Measurements from ENCODE around the gene COX20.

The COX20 gene

DNA sequence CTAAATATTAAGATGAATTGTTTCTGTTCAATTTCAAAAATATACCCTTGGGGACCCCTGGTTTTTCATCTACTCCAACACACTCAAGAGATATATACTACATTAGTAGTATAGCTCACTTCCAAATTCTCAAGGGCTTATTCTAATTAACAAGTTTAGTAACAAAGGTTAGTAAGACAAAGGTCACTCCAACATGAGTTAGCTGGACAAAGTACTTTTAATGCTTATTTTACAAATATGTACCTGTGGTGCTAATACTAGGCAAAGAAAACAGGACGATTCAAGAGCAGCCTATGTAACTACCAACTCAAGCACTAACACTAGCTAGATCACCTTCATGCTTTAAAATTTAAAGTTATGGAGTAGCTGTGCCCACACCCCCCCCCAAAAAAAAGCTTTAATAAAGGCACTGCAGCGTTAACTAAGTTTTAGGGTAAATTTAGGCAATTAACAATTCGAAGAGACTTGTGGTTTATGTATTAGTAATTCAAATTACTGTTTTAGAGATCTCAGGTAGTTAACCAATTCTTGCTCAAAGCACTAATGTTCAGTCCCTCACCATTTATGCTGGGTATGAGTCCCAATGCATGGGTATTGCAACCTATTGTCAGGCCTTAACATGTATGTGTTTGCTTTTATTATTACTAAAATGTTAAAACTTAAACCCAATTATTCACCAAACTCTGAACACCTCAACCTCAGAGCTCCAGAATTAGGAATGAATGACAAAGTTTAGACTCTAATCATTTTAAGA is 14.8 kb downstream of the COX20 start:
- TF ChIP-seq, protein P1, sequence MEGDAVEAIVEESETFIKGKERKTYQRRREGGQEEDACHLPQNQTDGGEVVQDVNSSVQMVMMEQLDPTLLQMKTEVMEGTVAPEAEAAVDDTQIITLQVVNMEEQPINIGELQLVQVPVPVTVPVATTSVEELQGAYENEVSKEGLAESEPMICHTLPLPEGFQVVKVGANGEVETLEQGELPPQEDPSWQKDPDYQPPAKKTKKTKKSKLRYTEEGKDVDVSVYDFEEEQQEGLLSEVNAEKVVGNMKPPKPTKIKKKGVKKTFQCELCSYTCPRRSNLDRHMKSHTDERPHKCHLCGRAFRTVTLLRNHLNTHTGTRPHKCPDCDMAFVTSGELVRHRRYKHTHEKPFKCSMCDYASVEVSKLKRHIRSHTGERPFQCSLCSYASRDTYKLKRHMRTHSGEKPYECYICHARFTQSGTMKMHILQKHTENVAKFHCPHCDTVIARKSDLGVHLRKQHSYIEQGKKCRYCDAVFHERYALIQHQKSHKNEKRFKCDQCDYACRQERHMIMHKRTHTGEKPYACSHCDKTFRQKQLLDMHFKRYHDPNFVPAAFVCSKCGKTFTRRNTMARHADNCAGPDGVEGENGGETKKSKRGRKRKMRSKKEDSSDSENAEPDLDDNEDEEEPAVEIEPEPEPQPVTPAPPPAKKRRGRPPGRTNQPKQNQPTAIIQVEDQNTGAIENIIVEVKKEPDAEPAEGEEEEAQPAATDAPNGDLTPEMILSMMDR (IDR thresholded peaks at IDR 0.05; ENCODE audit: control extremely low read depth, extremely low read depth, low read depth, missing control alignments), result no peak
- CTCF ChIA-PET, result interaction anchor here (1.4 to 18.3 kb wide), 4 partner anchors 8 to 192 kb away, joined by 6 to 204 read pairs (median 14); partner anchors contain the start of gene COX20
- no peak for DNase-seq (ENCODE audit: extremely low spot score)
- POLR2A ChIA-PET, result interaction anchor here (0.6 to 1.1 kb wide), 3 partner anchors 13 to 1933 kb away, joined by 3 read pairs; no protein-coding TSS in a partner anchor

DNA sequence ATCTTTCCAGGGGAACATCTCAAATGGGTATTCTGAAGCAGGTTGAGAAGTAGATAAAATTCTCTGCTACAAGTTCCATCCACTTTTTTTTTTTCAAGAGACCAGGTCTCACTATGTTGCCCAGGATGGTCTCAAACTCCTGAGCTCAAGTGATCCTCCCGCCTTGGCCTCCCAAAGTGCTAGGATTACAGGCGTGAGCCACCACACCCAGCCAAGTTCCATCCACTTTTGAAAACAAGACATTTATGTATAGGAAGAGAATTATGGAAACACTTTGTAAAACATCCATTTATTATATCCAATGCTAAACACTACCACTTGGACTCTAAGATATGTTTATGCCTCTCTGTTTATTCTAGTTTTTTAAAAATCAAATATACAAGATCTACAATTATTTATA is 15.4 kb downstream of the COX20 start:
- TF ChIP-seq, protein P1 (IDR thresholded peaks at IDR 0.05; ENCODE audit: control extremely low read depth, extremely low read depth, low read depth, missing control alignments), result no peak
- CTCF ChIA-PET, result interaction anchor here (1.4 to 18.3 kb wide), 4 partner anchors 8 to 192 kb away, joined by 6 to 204 read pairs (median 14); partner anchors contain the start of gene COX20
- DNase-seq (ENCODE audit: extremely low spot score), result no peak
- POLR2A ChIA-PET, result interaction anchor here (0.7 to 1.1 kb wide), 2 partner anchors 12 to 160 kb away, joined by 3 read pairs; no protein-coding TSS in a partner anchor

- TF ChIP-seq, protein P1 (IDR thresholded peaks at IDR 0.05; ENCODE audit: control extremely low read depth, extremely low read depth, low read depth, missing control alignments), result no peak
- ChIA-PET CTCF (interaction anchor here (2.4 to 18.3 kb wide), 3 partner anchors 10 to 191 kb away, joined by 9 to 204 read pairs (median 19); partner anchors contain the start of gene COX20), POLR2A (no interaction called here)
- no peak for DNase-seq (ENCODE audit: extremely low spot score)
Observed at GRCh38 chr1:244851546-244852231, 16.2 kb downstream of the COX20 start.

DNA sequence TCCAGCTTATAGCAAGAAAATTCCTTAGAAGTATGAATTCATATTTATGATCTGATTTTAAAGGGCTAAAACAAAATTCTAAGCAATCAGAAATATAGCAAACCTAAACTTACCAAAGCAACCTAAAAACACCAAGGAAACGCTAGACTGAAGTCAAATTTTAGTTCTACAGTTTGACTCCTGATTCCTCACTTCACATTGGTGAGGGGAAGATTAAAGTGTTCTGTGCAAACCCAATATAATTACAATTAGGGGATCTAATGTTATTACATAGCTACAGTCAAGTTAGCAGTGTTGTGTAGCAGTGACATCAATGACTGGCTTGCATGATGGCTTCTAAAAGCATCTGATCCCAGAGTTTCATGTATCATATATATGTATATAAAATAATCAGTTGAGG is 17.2 kb downstream of the COX20 start:
- POLR2A ChIA-PET, result no interaction called here
- no peak for DNase-seq (ENCODE audit: extremely low spot score)
- TF ChIP-seq, protein P1 (IDR thresholded peaks at IDR 0.05; ENCODE audit: control extremely low read depth, extremely low read depth, low read depth, missing control alignments), result no peak
- CTCF ChIA-PET, result interaction anchor here (1.1 to 18.3 kb wide), 2 partner anchors 9 to 12 kb away, joined by 5 to 204 read pairs; partner anchors contain the start of gene COX20

DNA sequence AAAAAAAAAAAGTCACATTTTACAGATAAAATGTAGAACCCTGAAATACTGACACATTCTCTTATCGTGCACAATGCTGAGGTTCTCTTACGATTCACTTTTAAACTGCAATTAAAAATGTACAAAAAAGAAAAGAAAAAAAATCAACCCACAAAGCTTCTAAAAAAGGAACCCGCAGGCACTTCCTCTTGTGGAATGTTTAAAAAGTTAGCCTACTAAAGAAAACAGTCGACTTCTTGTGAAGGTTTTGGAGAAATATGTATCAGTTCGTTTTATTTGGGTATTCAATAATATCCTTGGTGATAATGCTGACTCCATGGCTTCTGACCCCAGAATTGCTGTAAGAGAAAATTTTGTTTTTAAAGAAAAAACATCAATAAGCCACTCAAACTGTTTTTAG is 18.7 kb downstream of the COX20 start:
- ChIA-PET CTCF (interaction anchor here (1.9 to 18.3 kb wide), 2 partner anchors 10 to 14 kb away, joined by 5 to 204 read pairs; partner anchors contain the start of gene COX20), POLR2A (no interaction called here)
- no peak for DNase-seq (ENCODE audit: extremely low spot score)
- TF ChIP-seq, protein P1 (IDR thresholded peaks at IDR 0.05; ENCODE audit: control extremely low read depth, extremely low read depth, low read depth, missing control alignments), result no peak

DNA sequence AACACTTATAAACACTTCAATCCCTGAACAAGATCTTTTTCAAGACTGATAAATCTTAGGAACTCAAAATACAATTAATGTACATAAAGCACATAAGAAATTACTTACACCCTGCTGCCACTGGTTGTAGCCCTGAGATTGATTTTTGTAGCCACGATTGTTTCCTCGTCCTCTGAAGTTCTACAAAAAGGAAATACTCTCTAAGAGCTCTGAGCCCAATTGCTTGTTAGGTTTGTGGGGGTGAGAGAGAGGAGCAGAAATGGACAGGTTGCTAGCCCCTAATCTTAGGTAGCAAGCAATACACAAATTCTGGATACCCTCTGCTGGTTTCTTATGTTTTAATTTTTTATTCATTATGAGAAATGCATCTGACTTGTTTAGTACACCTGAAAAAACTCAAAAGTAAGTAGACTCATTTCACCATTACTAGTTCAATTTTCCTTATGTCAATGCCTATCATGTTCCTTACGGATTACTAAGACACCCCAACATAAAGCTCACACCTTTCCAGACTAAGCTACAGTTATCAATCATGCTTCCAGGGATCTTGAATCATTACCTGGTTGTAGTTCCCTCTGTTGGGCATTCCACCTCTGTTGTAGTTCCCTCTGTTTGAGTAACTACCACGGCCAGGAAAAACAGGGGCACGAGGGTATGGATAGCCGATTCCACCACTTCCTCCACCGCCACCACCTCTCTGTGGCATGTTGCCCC is 19.6 kb downstream of the COX20 start:
- TF ChIP-seq, protein P1 (IDR thresholded peaks at IDR 0.05; ENCODE audit: control extremely low read depth, extremely low read depth, low read depth, missing control alignments), result no peak
- CTCF ChIA-PET, result interaction anchor here (1.2 to 18.3 kb wide), 4 partner anchors 9 to 188 kb away, joined by 3 to 204 read pairs (median 6); partner anchors contain the start of gene COX20
- POLR2A ChIA-PET, result interaction anchor here (1.4 kb wide), 1 partner anchor 20 kb away, joined by 4 read pairs; the partner anchor contains the start of gene COX20

More for the DNA sequence above, 19.6 kb downstream of the COX20 start:
- DNase-seq (ENCODE audit: extremely low spot score), result no peak
